Lower leg skin (tissue), 3 donors: ENCODE results near the gene ZNF746.

Experiments used
- POLR2A ChIP-seq, 2 donors: fragments of 450-650 bp; IDR thresholded peaks; one replicate each; pipeline ENCODE4 v1.6.1; 2016 to 2017; ENCODE audit warnings: antibody characterized with exemption in 2 of 2, mild to moderate bottlenecking in 1 of 2, moderate library complexity in 1 of 2
- TF ChIP-seq, protein P1 (sequence below), 3 donors: fragments of 450-650 bp; IDR thresholded peaks; one replicate each; pipeline ENCODE4 v1.5.1; 2016; ENCODE audit warnings: antibody characterized with exemption in 3 of 3, mild to moderate bottlenecking in 3 of 3, moderate library complexity in 2 of 3

DNA sequence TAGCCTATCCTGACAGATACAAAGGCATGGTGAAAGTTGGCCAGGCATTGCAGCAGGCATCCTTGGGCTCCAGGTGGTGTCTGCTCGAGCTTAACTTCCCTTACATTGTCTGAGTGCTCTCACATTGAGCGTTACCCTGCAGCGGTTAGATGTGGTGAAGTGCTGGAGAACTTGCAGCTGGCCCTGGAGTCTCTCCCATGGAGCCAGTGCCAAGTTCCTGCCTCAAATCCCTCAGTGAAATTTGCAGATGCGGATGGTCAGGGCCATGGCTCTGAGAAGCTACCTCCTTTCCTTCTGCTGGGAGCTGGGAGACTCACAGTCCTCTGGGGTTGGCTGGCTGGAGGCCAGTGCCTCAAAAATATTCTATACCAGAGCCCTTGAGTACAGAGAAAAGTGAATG, 3.3 kb upstream of the ZNF746 start:
- TF ChIP-seq, protein P1, sequence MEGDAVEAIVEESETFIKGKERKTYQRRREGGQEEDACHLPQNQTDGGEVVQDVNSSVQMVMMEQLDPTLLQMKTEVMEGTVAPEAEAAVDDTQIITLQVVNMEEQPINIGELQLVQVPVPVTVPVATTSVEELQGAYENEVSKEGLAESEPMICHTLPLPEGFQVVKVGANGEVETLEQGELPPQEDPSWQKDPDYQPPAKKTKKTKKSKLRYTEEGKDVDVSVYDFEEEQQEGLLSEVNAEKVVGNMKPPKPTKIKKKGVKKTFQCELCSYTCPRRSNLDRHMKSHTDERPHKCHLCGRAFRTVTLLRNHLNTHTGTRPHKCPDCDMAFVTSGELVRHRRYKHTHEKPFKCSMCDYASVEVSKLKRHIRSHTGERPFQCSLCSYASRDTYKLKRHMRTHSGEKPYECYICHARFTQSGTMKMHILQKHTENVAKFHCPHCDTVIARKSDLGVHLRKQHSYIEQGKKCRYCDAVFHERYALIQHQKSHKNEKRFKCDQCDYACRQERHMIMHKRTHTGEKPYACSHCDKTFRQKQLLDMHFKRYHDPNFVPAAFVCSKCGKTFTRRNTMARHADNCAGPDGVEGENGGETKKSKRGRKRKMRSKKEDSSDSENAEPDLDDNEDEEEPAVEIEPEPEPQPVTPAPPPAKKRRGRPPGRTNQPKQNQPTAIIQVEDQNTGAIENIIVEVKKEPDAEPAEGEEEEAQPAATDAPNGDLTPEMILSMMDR (IDR thresholded peaks at IDR 0.05) = no peak
- no peak for TF ChIP-seq POLR2A (IDR thresholded peaks at IDR 0.05)
